Coronary artery (tissue), 2 donors: ENCODE measurements around the gene LPP.
A peak's percentile ranks its signal among the peaks of the same experiment; 100 is the strongest.

Experiments
- DNase-seq: peaks from one replicate; pipeline ENCODE4 v3.0.0-alpha.2; 2017; ENCODE audit warnings: low spot score
- H3K27ac ChIP-seq, 2 donors: fragments of 200-600 bp; sonication (generic); one replicate each; pipeline ENCODE4 v1.5.1; 2016 to 2019
- H3K4me3 ChIP-seq: fragments of 200-600 bp; sonication (generic); 2 replicates; pipeline ENCODE4 v1.5.1; 2016; ENCODE audit warnings: mild to moderate bottlenecking, moderate library complexity
- TF ChIP-seq, protein P1 (sequence below): fragments of 200-600 bp; sonication (generic); IDR thresholded peaks from one replicate; pipeline ENCODE4 v1.5.1; 2019; ENCODE audit warnings: antibody characterized with exemption

Gene LPP

DNA sequence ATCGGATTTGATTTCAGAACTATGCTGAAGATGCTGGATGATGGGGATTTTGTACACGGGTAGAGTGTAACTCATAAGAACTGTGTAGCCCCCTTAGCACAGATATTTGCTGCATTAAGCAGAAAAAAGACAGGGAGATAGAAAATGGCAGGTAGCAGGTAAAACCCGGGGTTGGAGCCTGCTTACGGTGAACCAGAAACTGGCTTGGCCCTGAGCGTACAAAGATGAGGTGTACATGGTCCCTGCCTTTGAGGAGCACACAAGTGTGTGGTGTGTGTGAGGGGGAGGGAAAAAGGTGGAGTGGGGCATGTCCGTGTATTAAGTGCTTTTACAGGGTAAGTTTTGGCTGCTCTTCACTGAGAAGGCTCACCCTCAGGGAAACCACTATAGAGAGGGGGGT lies 3.5 kb downstream of the LPP start:
- TF ChIP-seq, protein P1, sequence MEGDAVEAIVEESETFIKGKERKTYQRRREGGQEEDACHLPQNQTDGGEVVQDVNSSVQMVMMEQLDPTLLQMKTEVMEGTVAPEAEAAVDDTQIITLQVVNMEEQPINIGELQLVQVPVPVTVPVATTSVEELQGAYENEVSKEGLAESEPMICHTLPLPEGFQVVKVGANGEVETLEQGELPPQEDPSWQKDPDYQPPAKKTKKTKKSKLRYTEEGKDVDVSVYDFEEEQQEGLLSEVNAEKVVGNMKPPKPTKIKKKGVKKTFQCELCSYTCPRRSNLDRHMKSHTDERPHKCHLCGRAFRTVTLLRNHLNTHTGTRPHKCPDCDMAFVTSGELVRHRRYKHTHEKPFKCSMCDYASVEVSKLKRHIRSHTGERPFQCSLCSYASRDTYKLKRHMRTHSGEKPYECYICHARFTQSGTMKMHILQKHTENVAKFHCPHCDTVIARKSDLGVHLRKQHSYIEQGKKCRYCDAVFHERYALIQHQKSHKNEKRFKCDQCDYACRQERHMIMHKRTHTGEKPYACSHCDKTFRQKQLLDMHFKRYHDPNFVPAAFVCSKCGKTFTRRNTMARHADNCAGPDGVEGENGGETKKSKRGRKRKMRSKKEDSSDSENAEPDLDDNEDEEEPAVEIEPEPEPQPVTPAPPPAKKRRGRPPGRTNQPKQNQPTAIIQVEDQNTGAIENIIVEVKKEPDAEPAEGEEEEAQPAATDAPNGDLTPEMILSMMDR, result no peak
- no peak for DNase-seq
- Histone ChIP-seq H3K4me3 (peak overlapping the region; percentile 87), H3K27ac (peak overlapping the region; percentile 94 to 99)

DNA sequence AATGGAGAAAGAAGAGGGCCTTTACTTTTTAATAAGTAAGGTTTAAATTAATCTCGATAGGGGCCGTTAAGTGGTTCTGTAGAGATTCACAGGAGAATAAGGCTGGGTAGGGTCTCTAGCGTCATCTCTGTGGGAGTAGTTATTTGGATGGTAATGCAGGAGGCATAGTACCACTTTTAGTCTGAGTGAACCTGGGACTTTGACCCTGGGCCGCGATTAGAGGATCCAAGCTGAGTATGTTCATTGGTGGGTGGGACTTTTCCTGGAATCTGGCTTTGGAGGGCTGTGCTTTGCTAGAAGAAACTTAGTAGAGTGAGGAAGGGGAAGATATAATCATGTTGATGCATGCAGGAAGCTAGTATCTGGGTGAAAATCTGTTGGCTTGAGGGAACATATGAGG lies 4.0 kb downstream of the LPP start:
- Histone ChIP-seq H3K27ac (peak overlapping the region; percentile 94 to 99), H3K4me3 (peak overlapping the region; percentile 87)

DNA sequence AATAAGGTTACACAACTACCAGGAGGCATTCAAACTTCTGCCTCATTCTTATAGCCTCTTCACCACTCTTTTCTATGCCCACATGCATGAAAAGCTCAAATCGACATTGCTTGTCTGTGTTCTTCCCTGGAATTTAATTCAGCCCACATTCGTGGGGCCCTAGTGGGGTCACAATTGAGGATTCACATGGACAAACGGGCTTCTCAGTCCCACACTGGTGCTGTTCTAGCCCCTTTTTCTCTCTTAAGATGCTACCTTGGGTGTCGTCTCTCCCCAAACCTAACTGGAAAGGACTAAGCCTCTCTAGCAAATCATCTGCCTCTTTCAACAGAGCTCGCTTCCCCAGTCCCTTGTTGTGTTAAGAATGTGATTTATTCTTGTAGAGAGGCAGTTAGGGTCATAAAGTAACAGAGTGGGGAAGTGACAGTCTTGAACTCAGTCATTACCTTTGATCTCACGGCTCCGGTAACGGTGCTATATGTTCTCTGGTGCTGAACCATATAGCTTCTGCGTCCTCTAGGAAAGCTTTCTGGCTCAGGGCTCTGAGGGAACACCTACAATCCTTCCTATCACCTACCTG lies 4.9 kb downstream of the LPP start:
- DNase-seq, result no peak
- TF ChIP-seq, protein P1, result no peak
- Histone ChIP-seq H3K4me3 (peak overlapping the region; percentile 38), H3K27ac (peak overlapping the region; percentile 94 to 99)

More for the DNA sequence above, 4.0 kb downstream of the LPP start:
- TF ChIP-seq, protein P1, result no peak
- DNase-seq, result no peak

DNA sequence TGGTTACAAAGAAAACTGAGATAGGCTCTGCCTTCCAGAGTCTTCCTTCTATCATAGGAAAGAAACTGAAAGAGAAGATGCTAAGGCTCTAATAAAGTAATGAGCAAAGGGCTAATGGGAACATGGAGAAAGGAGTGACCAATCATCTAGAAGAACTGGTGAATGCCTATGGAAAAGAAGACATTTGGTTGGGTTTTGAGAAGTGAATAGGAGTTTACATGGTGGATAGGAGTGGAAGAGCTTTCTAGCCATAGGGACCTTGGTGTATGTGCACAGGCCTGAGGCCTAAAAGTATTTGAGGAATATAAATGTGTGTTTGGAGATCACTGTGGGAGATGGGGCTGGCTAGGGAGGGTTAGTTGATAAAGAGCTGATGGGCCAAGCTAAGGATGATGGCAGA lies 6.8 kb downstream of the LPP start:
- TF ChIP-seq, protein P1, result no peak
- peak overlapping the region in 1 of 2 donors; percentile 10 for H3K27ac ChIP-seq
- DNase-seq, result no peak
- no peak overlapping the region for H3K4me3 ChIP-seq

DNA sequence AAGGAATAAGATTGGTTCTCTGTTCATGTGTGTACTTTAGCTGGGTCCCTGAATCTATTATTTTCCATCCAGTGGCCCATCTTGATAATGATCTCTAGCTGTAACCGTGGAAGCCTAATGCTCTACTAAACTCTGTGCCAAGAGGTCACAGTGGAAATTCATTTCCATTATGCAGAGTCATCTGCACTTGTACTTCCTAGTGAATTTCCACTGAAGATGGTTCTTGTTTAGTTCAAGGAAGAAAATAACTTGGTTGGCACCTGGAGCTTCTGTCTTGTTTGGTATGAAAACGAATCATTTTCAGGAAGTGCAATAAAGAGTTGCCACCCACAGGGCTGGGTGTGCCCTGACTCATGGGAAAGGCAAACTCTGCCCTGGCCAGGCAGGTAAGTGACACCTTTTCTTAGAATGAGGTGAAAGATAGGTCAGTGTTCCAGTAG lies 10.3 kb downstream of the LPP start:
- H3K27ac ChIP-seq, result peak overlapping the region; percentile 14 to 56
- TF ChIP-seq, protein P1, result no peak
- no peak overlapping the region for H3K4me3 ChIP-seq
- no peak for DNase-seq

DNA sequence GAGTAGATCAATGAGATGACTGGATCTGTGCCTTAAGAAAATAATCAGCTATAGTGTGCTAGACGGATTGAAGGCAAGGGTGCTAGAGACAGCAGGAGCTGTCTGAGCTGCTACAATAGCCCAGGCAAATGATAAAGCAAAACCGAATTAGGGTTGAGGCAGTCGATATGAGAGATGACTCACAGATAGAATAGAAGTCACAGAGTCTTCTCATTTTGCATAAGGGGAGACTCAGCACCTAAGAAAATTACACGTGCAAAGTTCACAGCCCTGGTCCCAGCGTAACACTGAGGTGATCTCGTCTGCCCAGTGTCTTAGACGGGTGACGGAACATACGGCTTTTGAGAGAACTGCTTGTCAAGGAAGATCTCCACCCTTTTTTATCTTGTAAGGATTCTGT lies 11.6 kb downstream of the LPP start:
- TF ChIP-seq, protein P1, result no peak
- no peak overlapping the region for H3K4me3 ChIP-seq
- H3K27ac ChIP-seq, result peak overlapping the region; percentile 29 to 69
- DNase-seq, result no peak

DNA sequence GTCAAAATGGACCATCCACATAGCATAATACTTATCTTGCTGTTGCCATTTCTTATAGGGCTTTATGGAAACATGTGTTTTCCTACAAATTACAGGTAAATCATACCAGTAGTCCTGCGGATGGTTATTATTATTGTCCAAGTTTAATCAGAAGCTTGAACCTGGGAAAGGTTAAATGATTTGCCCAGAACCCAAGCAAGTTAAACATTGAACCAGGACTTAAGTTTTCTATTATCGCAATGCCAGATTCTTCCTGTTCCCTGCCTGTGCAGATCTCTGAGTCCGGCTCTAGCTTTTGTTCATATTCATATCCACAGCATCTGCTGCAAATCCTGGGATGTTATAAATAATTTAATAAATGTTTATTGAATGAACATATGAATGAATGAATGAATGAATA lies 12.5 kb downstream of the LPP start:
- no peak for DNase-seq
- Histone ChIP-seq H3K27ac (peak overlapping the region in 1 of 2 donors; percentile 56), H3K4me3 (no peak overlapping the region)
- TF ChIP-seq, protein P1, result no peak
